GM19099 (cell line): ENCODE measurements around the gene SEZ6L2.

Experiments used
- POLR2A ChIP-seq: IDR thresholded peaks from 3 replicates; pipeline ENCODE4 v1.6.1; 2011; ENCODE audit warnings: low read depth; ENCODE audit not compliant: insufficient read length; ENCODE audit errors: extremely low read depth

The SEZ6L2 gene

DNA sequence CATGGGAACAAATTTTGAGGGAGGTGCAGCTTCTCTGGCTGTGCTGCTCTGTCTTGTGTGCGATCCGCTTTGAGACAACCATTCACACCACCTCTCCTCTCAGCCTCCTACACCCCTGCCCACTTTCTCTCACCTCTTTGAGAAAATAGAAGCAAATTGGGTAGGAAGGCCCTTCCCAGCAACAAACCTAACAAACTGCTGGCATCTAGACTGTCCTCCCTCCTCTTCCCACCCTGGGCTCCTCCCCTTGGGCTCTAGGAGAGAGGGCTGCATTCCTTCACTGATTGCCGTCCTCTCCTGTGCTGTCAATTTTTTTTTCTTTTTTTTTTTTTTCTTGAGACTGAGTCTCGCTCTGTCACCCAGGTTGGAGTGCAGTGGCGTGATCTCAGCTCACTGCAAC lies 49.8 kb downstream of the SEZ6L2 start:
- TF ChIP-seq POLR2A: no peak

- TF ChIP-seq POLR2A: no peak
These were observed 50.7 kb downstream of the SEZ6L2 start for GRCh38 chr16:29848420-29849297.

- TF ChIP-seq POLR2A: no peak
These were observed 53.7 kb downstream of the SEZ6L2 start for GRCh38 chr16:29845656-29846055.

DNA sequence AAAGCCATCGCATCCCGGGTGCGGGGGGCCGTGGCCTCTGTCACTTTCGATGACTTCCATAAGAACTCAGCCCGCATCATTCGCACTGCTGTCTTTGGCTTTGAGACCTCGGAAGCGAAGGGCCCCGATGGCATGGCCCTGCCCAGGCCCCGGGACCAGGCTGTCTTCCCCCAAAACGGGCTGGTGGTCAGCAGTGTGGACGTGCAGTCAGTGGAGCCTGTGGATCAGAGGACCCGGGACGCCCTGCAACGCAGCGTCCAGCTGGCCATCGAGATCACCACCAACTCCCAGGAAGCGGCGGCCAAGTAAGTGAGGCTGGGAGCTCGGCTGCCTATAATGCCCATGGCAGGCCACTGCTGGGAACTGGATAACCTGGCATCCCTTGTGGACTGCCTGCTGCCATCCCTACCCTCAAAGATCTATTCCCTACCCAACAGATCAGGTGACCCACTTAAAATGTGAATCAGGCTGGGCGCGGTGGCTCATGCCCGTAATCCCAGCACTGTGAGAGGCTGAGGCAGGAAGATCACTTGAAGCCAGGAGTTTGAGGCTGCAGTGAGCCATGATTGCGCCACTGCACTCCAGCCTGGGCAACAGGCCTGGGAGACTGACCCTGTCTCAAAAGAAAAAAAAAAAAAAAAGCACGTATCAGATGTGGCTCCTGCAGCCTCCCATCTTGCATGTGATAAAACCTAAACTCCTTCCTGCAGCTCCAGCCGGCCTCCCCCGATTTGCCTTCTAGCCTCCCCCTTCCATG lies 54.6 kb downstream of the SEZ6L2 start:
- TF ChIP-seq POLR2A: no peak

- TF ChIP-seq POLR2A: no peak
These were observed 55.4 kb downstream of the SEZ6L2 start for GRCh38 chr16:29843931-29844330.

DNA sequence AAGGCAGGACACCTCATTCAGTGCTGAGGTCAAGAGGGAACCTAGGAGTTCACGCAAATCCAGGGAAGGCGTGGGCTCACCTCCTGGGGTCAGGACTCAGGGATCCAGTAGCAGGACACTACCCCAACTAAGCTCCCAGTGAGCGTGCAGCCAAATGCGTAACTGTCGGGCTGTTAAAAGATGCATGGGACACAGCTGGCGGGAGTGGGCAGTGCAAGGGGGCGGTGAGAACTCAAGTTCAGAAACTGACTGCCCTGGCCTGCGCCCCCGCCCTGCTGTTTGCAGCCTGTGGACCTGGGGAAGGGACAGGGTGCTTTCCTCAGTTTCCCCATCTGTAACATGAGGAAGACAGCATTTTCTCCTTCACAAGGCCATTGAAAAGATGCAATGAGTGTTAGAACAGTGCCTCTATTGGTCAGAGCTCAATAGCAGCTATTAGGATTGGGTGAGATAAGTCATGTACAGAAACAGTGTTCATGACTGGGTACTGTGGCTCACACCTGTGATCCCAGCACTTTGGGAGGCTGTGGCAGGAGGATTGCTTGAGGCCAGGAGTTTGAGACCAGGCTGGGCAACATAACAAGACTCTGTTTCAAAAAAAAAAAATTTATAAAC lies 56.5 kb downstream of the SEZ6L2 start:
- TF ChIP-seq POLR2A: no peak

GRCh38 chr16:29841631-29842030 lies 57.7 kb downstream of the SEZ6L2 start:
- TF ChIP-seq POLR2A: no peak

- TF ChIP-seq POLR2A: no peak
These were observed 59.1 kb downstream of the SEZ6L2 start for GRCh38 chr16:29840240-29840639.

DNA sequence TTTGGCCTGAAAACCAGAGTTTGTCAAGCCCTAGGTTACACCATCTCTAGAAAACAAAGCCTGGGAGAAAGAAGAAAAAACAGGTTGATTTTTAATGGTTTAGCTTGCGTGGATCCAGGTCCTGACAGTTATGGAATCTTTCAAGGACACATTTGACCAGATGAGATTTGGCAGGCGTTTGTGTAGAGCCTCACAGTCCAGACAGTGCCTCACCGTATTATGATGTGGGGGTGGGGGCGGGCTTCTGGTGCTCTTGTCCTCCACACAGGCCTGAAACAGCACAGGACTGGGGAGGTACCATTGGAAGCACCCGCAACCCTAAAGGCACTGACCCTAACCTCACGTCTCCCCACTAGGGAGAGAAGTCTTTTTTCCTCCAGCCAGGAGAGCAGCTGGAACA lies 59.5 kb downstream of the SEZ6L2 start:
- TF ChIP-seq POLR2A: no peak

GRCh38 chr16:29837841-29838240 lies 61.5 kb downstream of the SEZ6L2 start:
- no peak for TF ChIP-seq POLR2A

DNA sequence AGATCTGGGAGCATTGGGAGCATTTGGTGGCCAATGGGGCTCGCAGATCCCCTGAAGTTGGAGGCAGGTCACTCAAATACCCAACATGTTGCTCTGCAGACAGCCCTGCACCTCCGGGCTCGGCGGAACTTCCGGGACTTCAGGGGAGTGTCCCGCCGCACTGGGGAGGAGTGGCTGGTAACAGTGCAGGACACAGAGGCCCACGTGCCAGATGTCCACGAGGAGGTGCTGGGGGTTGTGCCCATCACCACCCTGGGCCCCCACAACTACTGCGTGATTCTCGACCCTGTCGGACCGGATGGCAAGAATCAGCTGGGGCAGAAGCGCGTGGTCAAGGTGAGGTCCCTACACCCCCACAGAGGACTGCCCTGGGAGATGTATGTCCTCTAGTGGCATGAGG lies 62.7 kb downstream of the SEZ6L2 start:
- TF ChIP-seq POLR2A: no peak

- TF ChIP-seq POLR2A: no peak
These were observed 63.4 kb downstream of the SEZ6L2 start for GRCh38 chr16:29835926-29836325.

DNA sequence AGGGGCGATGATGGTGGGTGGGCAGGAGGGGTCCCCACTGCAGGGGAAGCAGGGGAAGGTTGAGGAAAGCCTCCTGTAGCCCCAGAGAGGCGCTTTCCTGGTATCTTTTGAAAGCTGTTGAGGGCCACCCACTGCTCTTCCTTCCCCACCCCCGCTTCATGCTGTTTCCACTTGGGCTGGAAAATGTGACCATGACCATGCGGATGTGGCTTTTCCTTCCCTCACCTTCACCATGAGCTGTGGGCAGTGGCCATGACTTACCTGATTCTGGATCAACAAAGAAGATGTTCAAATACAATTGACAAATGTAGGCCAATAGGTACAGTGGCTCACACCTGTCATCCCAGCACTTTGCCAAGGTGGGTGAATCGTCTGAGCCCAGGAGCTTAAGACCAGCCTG lies 65.3 kb downstream of the SEZ6L2 start:
- TF ChIP-seq POLR2A: no peak

DNA sequence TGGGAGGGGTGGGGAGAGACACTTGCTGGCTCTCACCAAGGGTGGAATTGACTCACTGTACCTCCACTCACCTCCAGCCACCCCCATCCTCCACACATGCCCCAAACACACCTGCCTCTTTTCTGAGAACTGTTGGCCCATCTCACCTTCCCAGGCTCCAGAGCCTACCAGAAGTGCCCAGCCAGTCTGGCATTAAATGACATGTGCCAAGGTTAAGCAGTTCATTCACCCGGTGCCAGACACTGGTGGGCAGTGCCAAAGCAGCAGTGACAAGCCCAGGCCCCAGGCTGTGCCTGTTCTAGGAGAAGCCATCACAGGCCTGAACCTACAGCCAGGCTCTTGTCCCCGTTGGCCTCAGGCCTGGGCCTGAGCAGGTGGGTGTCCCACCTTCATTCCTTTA lies 67.9 kb downstream of the SEZ6L2 start:
- TF ChIP-seq POLR2A: no peak

DNA sequence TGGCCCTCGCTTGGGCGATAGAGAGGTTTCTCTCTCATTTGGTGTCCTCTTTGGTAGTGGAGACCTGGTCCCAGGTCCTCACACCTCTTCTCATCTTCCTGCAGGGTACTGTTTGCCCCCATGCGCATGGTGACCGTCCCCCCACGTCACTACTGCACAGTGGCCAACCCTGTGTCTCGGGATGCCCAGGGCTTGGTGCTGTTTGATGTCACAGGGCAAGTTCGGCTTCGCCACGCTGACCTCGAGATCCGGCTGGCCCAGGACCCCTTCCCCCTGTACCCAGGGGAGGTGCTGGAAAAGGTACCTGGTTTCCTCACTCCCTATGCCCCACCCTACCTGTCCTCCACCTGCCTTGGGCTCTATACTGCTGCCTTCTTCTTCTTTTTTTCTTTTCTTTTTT lies 68.6 kb downstream of the SEZ6L2 start:
- no peak for TF ChIP-seq POLR2A

- TF ChIP-seq POLR2A: no peak
These were observed 73.0 kb downstream of the SEZ6L2 start for GRCh38 chr16:29826342-29826695.

DNA sequence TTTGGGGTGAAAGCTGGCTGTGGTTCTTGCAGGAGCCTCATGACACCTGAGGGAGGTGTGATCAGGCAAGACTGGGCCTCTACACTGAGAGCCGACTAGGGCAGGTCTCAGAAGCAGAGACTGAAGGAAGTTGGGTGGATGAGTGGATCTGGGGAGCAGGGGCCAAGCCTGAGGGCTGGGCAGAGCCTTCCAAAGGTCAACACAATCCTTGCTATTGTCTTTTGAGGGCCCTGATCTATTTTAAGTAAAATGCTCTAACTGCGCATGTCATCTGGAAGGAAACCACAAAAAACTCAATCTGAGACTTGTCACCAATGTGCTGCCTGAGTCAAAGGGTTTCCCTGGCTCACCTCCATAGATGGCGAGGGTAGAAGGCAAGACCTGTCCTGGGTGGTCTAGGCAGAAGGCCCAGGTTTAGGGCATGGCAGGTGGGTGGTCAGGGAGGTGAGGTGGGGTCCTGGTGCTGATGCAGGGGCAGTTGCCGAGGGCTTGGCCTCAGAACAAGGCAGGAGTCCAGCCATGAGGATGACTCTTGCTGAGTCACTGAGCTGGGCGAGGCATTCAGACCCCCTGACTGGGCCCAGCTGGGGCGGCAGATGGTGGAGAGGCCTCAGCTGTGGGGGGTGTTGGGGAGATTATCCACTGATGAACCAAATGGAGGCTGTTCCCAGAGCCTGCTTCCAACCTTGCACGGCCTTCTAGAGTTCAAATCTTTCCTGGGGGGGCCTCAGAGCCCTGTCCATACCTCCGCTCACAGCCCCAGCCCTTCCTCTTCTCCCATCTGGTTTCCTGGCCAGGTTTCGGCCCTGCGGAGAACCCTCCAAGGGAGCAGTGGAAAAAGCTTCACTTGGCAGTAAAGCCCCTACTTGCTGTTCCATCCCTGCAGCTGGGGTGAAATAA lies 74.0 kb downstream of the SEZ6L2 start:
- no peak for TF ChIP-seq POLR2A
